ENCODE measurements around the gene LINS1.
A peak's percentile ranks its signal among the peaks of the same experiment; 100 is the strongest.

Gene LINS1

GRCh38 chr15:100602064-100602822 lies at the start of gene LINS1, which contains the start of gene ASB7:
Gene LINS1 (minus strand): TSS chr15:100602184. CDS start chr15:100580842, 21,342 bp downstream.
Gene ASB7 (plus strand): TSS chr15:100602589. CDS start chr15:100612217, 9,628 bp downstream.
- peak; percentile 100 for DNase-seq

- no peak for DNase-seq
Observed at GRCh38 chr15:100651253-100651652, 49.3 kb upstream of the LINS1 start.

GRCh38 chr15:100650685-100651084 lies 48.7 kb upstream of the LINS1 start:
- no peak for DNase-seq

- no peak for DNase-seq
Observed at GRCh38 chr15:100648951-100649350, 47.0 kb upstream of the LINS1 start.

- DNase-seq, result no peak
Observed at GRCh38 chr15:100645671-100646070, 43.7 kb upstream of the LINS1 start.

- no peak for DNase-seq
Observed at GRCh38 chr15:100642950-100643338, 41.0 kb upstream of the LINS1 start.

GRCh38 chr15:100642213-100642949 lies 40.4 kb upstream of the LINS1 start:
- DNase-seq, result no peak

GRCh38 chr15:100638177-100638730 lies 36.3 kb upstream of the LINS1 start:
- DNase-seq, result no peak

GRCh38 chr15:100635406-100636071 lies 33.6 kb upstream of the LINS1 start:
- no peak for DNase-seq

GRCh38 chr15:100633763-100634075 lies 31.7 kb upstream of the LINS1 start:
- DNase-seq, result no peak

- DNase-seq, result no peak
Observed at GRCh38 chr15:100631831-100632230, 29.8 kb upstream of the LINS1 start.

- DNase-seq, result no peak
Observed at GRCh38 chr15:100628746-100629145, 26.8 kb upstream of the LINS1 start.

- peak; percentile 73 for DNase-seq
Observed at GRCh38 chr15:100627789-100628395, 25.9 kb upstream of the LINS1 start.

GRCh38 chr15:100623301-100623700 lies 21.3 kb upstream of the LINS1 start:
- no peak for DNase-seq

- no peak for DNase-seq
Observed at GRCh38 chr15:100616700-100617099, 14.7 kb upstream of the LINS1 start.

- no peak for DNase-seq
Observed at GRCh38 chr15:100615801-100616200, 13.8 kb upstream of the LINS1 start.

GRCh38 chr15:100614918-100615317 lies 12.9 kb upstream of the LINS1 start:
- no peak for DNase-seq

- DNase-seq, result no peak
Observed at GRCh38 chr15:100614336-100614735, 12.4 kb upstream of the LINS1 start.

- DNase-seq, result no peak
Observed at GRCh38 chr15:100613208-100613607, 11.2 kb upstream of the LINS1 start.

GRCh38 chr15:100612539-100612938 lies 10.6 kb upstream of the LINS1 start:
- DNase-seq, result no peak

- peak; percentile 43 for DNase-seq
Observed at GRCh38 chr15:100602823-100603393, 924 bp upstream of the LINS1 start.

GRCh38 chr15:100601617-100602063 lies 344 bp downstream of the LINS1 start:
- no peak for DNase-seq

- no peak for DNase-seq
Observed at GRCh38 chr15:100601163-100601562, 821 bp downstream of the LINS1 start.
